ENCODE measurements around the gene NXPH1. TPM values are rescaled to one million over a fixed set of nuclear protein-coding genes. Genes with fewer than 3 reads are reported as not detected.

Gene NXPH1
- total and polyA plus RNA-seq, 2 experiments from 2014 or later: not detected

DNA sequence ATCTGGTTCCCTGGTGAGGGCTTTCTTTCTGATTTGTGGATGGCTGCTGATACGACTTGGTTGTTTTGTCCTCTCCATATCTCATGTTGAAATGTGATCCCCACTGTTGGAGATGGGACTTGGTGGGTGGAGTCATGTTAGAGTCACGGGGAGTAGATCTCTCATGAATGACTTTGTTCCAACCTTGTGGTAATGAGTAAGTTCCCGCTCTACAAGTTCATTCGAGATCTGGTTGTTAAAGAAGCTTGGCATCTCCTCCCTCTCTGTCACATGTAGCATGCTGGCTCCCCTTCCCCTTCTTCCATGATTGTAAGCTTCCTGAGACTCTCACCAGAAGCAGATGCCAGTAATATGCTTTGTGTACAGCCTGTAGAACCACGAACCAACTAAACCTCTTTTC is 37.1 kb upstream of the NXPH1 start:
- Histone ChIP-seq H2AFZ (no peak overlapping the region), H3K4me1 (ENCODE audit: insufficient read depth) (no peaks in the 10 kb centered on the region), H3K36me3 (ENCODE audit: low read depth) (no peaks in the 10 kb centered on the region), H3K4me3 (no peak overlapping the region), H3K27me3 (replicated peaks; ENCODE audit: insufficient read depth) (no peaks in the 10 kb centered on the region), H3K9ac (no peak overlapping the region), H3K9me3 (ENCODE audit: low read depth) (no peaks in the 10 kb centered on the region), H3K79me2 (ENCODE audit: insufficient read depth) (no peaks in the 10 kb centered on the region), H3F3A (ENCODE audit: insufficient read depth) (no peaks in the 10 kb centered on the region), H4K20me1 (ENCODE audit: insufficient read depth) (no peaks in the 10 kb centered on the region), H3K9me2 (ENCODE audit: insufficient read depth) (no peaks in the 10 kb centered on the region), H3K4me2 (ENCODE audit: unreplicated experiment) (no peak overlapping the region), H3K27ac (no peak overlapping the region)
- in situ Hi-C loops (cut with MboI): no loop called here
- TF ChIP-seq EZH2phosphoT487 (IDR thresholded peaks at IDR 0.05; ENCODE audit: insufficient read depth, low read depth) (no peak), EZH2 (IDR thresholded peaks at IDR 0.05; ENCODE audit: insufficient read depth, poor library complexity, severe bottlenecking) (no peak)
- no peak for DNase-seq
- WGBS, 2 experiments (ENCODE audit: low coverage in 1 of 2, low lambda C conversion rate in 2 of 2, missing lambda C conversion rate in 2 of 2): 12 to 13% methylated on average over 5 of the region's 5 CpGs

DNA sequence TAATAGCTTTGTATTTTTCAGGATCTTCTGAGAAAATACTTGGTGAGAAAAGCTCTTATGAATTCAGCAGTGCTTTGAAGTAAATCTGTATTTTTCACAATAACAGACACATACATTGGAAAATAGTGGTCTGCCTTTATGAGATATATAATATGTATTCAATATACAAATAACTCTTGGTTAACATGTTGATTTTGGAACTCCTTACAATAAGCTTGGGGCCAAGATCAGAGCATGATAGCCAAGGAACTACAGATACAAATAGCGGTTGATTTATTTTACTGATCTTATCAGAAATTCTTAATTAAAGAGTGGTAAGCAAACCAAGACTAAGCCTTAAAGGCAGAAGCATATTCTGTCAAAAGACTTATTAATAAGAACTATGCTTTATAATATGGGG is 24.5 kb upstream of the NXPH1 start:
- no peaks in the 10 kb centered on the region for H4K20me1 ChIP-seq (ENCODE audit: insufficient read depth)

DNA sequence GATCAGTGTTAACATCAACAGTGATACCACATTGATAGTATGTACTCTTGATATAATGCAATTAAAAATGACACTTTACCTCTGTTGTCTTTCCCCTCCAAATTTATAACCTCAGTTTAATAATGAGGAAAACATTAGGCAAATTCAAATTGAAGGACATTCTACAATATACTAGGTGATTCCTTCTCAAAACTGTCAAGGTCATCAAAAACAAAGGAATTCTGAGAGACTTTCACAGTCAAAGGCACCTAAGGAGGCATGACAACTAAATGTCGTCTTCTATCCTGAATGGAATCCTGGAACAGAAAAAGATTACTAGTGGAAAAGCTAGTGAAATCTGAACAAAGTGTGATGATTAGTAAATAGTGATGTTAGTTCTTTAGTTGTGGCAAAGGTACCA is 22.3 kb upstream of the NXPH1 start:
- Histone ChIP-seq H4K20me1 (ENCODE audit: insufficient read depth) (no peaks in the 10 kb centered on the region), H3K9me2 (ENCODE audit: insufficient read depth) (no peaks in the 10 kb centered on the region), H3K9me3 (ENCODE audit: low read depth) (no peaks in the 10 kb centered on the region), H3K4me2 (ENCODE audit: unreplicated experiment) (no peak overlapping the region), H3K9ac (no peak overlapping the region), H3K27me3 (replicated peaks; ENCODE audit: insufficient read depth) (no peaks in the 10 kb centered on the region), H2AFZ (no peak overlapping the region), H3K4me1 (ENCODE audit: insufficient read depth) (no peaks in the 10 kb centered on the region), H3K27ac (no peak overlapping the region), H3K36me3 (ENCODE audit: low read depth) (no peaks in the 10 kb centered on the region), H3K4me3 (no peak overlapping the region), H3K79me2 (ENCODE audit: insufficient read depth) (no peaks in the 10 kb centered on the region), H3F3A (ENCODE audit: insufficient read depth) (no peaks in the 10 kb centered on the region)
- in situ Hi-C loops (cut with MboI): loop anchor here (25.0 kb wide), 1 partner anchor 2001 kb away; no protein-coding TSS in a partner anchor
- no peak for TF ChIP-seq EZH2phosphoT487 (IDR thresholded peaks at IDR 0.05; ENCODE audit: insufficient read depth, low read depth)
- TF ChIP-seq EZH2 (IDR thresholded peaks at IDR 0.05; ENCODE audit: insufficient read depth, poor library complexity, severe bottlenecking): no peak
- 8 to 29% methylated on average over 1 of the region's 1 CpG for WGBS, 2 experiments (ENCODE audit: low coverage in 1 of 2, low lambda C conversion rate in 2 of 2, missing lambda C conversion rate in 2 of 2)
- DNase-seq: no peak

More for the DNA sequence above, 24.5 kb upstream of the NXPH1 start:
- Histone ChIP-seq H3K9me2 (ENCODE audit: insufficient read depth) (no peaks in the 10 kb centered on the region), H3F3A (ENCODE audit: insufficient read depth) (no peaks in the 10 kb centered on the region), H3K27me3 (replicated peaks; ENCODE audit: insufficient read depth) (no peaks in the 10 kb centered on the region), H3K79me2 (ENCODE audit: insufficient read depth) (no peaks in the 10 kb centered on the region), H2AFZ (no peak overlapping the region), H3K9me3 (ENCODE audit: low read depth) (no peaks in the 10 kb centered on the region), H3K36me3 (ENCODE audit: low read depth) (no peaks in the 10 kb centered on the region), H3K4me3 (no peak overlapping the region), H3K4me2 (ENCODE audit: unreplicated experiment) (no peak overlapping the region), H3K27ac (no peak overlapping the region), H3K4me1 (ENCODE audit: insufficient read depth) (no peaks in the 10 kb centered on the region), H3K9ac (no peak overlapping the region)
- no peak for TF ChIP-seq EZH2 (IDR thresholded peaks at IDR 0.05; ENCODE audit: insufficient read depth, poor library complexity, severe bottlenecking)
- no peak for TF ChIP-seq EZH2phosphoT487 (IDR thresholded peaks at IDR 0.05; ENCODE audit: insufficient read depth, low read depth)
- in situ Hi-C loops (cut with MboI): loop anchor here (25.0 kb wide), 1 partner anchor 2003 kb away; no protein-coding TSS in a partner anchor
- WGBS, 2 experiments (ENCODE audit: low coverage in 1 of 2, low lambda C conversion rate in 2 of 2, missing lambda C conversion rate in 2 of 2): 86 to 87% methylated on average over 1 of the region's 1 CpG
- no peak for DNase-seq

DNA sequence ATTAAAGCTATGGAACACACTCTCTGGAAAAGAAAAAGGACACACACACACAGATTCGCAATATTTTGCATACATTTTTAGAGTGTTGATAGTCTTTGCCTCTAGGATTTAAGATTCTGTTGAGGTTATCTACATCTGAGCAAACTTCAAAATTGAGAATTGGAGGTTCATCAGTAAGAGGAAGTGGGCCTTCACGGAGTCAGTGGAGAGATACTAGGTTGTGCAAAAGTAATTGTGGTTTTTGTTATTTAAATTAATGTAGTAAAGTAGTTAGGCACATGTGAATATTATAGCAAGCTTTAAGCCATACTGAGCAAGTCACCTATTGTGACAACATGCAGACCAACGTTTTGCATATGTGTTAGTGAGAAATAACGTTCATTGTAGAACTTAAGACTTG is 19.8 kb upstream of the NXPH1 start:
- DNase-seq: no peak
- Histone ChIP-seq H3K27ac (no peak overlapping the region), H4K20me1 (ENCODE audit: insufficient read depth) (no peaks in the 10 kb centered on the region), H3K4me3 (no peak overlapping the region), H3F3A (ENCODE audit: insufficient read depth) (no peaks in the 10 kb centered on the region), H3K4me1 (ENCODE audit: insufficient read depth) (no peaks in the 10 kb centered on the region), H3K27me3 (replicated peaks; ENCODE audit: insufficient read depth) (no peaks in the 10 kb centered on the region), H3K9me2 (ENCODE audit: insufficient read depth) (no peaks in the 10 kb centered on the region), H3K36me3 (ENCODE audit: low read depth) (no peaks in the 10 kb centered on the region), H3K9me3 (ENCODE audit: low read depth) (no peaks in the 10 kb centered on the region), H2AFZ (no peak overlapping the region), H3K4me2 (ENCODE audit: unreplicated experiment) (no peak overlapping the region), H3K79me2 (ENCODE audit: insufficient read depth) (no peaks in the 10 kb centered on the region), H3K9ac (no peak overlapping the region)
- in situ Hi-C loops (cut with MboI): loop anchor here (25.0 kb wide), 1 partner anchor 1999 kb away; no protein-coding TSS in a partner anchor
- TF ChIP-seq EZH2 (IDR thresholded peaks at IDR 0.05; ENCODE audit: insufficient read depth, poor library complexity, severe bottlenecking) (no peak), EZH2phosphoT487 (IDR thresholded peaks at IDR 0.05; ENCODE audit: insufficient read depth, low read depth) (no peak)
- 20 to 24% methylated on average over 4 of the region's 4 CpGs for WGBS, 2 experiments (ENCODE audit: low coverage in 1 of 2, low lambda C conversion rate in 2 of 2, missing lambda C conversion rate in 2 of 2)
